ENCODE data around the gene TIPIN. TPM values are rescaled to one million over a fixed set of nuclear protein-coding genes. Genes with fewer than 3 reads are reported as not detected.
"Not testable (repeated sequence)": the region's sequence is repeated elsewhere in the genome, so short reads cannot be mapped to it uniquely, and the experiment has no call there.

Gene TIPIN
- total and polyA plus RNA-seq, 4 experiments from 2014 or later: 5.0 to 9.0 (median 6.4) TPM

DNA sequence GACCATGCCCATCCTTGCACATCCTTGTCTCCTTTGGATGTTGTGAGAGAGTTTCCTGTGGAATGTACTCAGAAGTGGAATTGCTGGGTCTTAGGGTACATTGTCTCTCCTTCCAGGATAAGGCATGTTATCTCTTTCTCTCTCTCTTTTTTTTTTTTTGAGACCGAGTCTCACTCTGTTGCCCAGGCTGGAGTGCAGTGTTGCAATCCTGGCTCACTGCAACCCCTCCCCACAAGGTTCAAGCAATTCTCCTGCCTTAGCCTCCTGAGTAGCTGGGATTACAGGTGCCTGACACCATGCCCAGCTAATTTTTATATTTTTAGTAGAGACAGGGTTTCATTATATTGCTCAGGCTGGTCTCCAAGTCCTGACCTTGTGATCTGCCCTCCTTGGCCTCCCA, 36.6 kb upstream of the TIPIN start:
- H3K27me3 Mint-ChIP-seq; H3K27me3 ChIP-seq (ENCODE audit: insufficient read depth, low read length); H3K9me3 ChIP-seq (ENCODE audit: control insufficient read depth in 1 of 2, low read length in 2 of 2); H3K9me3 Mint-ChIP-seq; H3K27ac ChIP-seq (ENCODE audit: low read depth, low read length); DNase-seq; H3K36me3 ChIP-seq (ENCODE audit: insufficient read depth, low read length); intact Hi-C loops (cut with micrococcal nuclease); H3K4me3 ChIP-seq (ENCODE audit: low read length in 2 of 2): not testable (repeated sequence)
- Mint-ChIP-seq H3K27ac (peak overlapping the region; percentile 55 to 96 (median 81)), H3K36me3 (peaks cover 10 to 11% of the 10 kb centered on the region in 2 donors), H3K4me1 (peaks cover 62 to 91% (median 75%) of the 10 kb centered on the region in 4 donors), H3K4me3 (peak overlapping the region in 3 of 8 donors; percentile 5 to 69 (median 55))
- H3K4me1 ChIP-seq (ENCODE audit: insufficient read depth, low read length): peaks cover 89% of the 10 kb centered on the region
- ChIA-PET CTCF (ENCODE audit: partially characterized antibody) (interaction anchor here (2.8 kb wide), 1 partner anchor 105 kb away, joined by 10 read pairs; the partner anchor contains the start of gene SNAPC5), POLR2A (ENCODE audit: partially characterized antibody) (interaction anchor here (9.0 kb wide), 1 partner anchor 106 kb away, joined by 119 read pairs; the partner anchor contains the start of gene SNAPC5)

- Mint-ChIP-seq H3K36me3 (peaks cover 6 to 12% of the 10 kb centered on the region in 2 donors), H3K4me1 (peaks cover 61 to 93% (median 75%) of the 10 kb centered on the region in 4 donors), H3K27me3 (no peaks in the 10 kb centered on the region), H3K9me3 (no peaks in the 10 kb centered on the region), H3K27ac (peak overlapping the region; percentile 69 to 96 (median 91)), H3K4me3 (peak overlapping the region; percentile 5 to 98 (median 77))
- ChIA-PET CTCF (ENCODE audit: partially characterized antibody) (interaction anchor here (0.8 to 6.6 kb wide), 3 partner anchors 11 to 108 kb away, joined by 3 to 44 read pairs (median 5); no protein-coding TSS in a partner anchor), POLR2A (ENCODE audit: partially characterized antibody) (interaction anchor here (1.1 to 9.0 kb wide), 6 partner anchors 9 to 114 kb away, joined by 3 to 119 read pairs (median 7); partner anchors contain the start of genes RPL4, SNAPC5 and ZWILCH)
- H3K4me3 ChIP-seq (ENCODE audit: low read length in 2 of 2): no peak overlapping the region
- no peaks in the 10 kb centered on the region for H3K9me3 ChIP-seq (ENCODE audit: control insufficient read depth in 1 of 2, low read length in 2 of 2)
- no peaks in the 10 kb centered on the region for H3K27me3 ChIP-seq (ENCODE audit: insufficient read depth, low read length)
- peaks cover 81% of the 10 kb centered on the region for H3K4me1 ChIP-seq (ENCODE audit: insufficient read depth, low read length)
- intact Hi-C loops (cut with micrococcal nuclease): no loop called here
- peak in 4 of 5 donors; percentile 33 to 68 (median 39) for DNase-seq
- peak overlapping the region; percentile 54 for H3K27ac ChIP-seq (ENCODE audit: low read depth, low read length)
- no peaks in the 10 kb centered on the region for H3K36me3 ChIP-seq (ENCODE audit: insufficient read depth, low read length)
These were observed 34.2 kb upstream of the TIPIN start for GRCh38 chr15:66390678-66391077.

- H3K9me3 Mint-ChIP-seq: no peaks in the 10 kb centered on the region
- peak overlapping the region; percentile 64 to 98 (median 90) for H3K4me3 Mint-ChIP-seq
- intact Hi-C loops (cut with micrococcal nuclease): loop anchor here (5.0 kb wide), 2 partner anchors 37 to 98 kb away; partner anchors contain the start of gene DIS3L
- H3K27me3 Mint-ChIP-seq: no peaks in the 10 kb centered on the region
- POLR2A ChIA-PET (ENCODE audit: partially characterized antibody): interaction anchor here (0.6 to 9.0 kb wide), 9 partner anchors 10 to 115 kb away, joined by 3 to 119 read pairs (median 5); partner anchors contain the start of genes RPL4, SNAPC5, TIPIN and ZWILCH
- Histone ChIP-seq H3K36me3 (ENCODE audit: insufficient read depth, low read length) (no peaks in the 10 kb centered on the region), H3K27ac (ENCODE audit: low read depth, low read length) (peak overlapping the region; percentile 54), H3K4me3 (ENCODE audit: low read length in 2 of 2) (peak overlapping the region in 1 of 2 donors; percentile 6), H3K4me1 (ENCODE audit: insufficient read depth, low read length) (peaks cover 73% of the 10 kb centered on the region), H3K27me3 (ENCODE audit: insufficient read depth, low read length) (no peaks in the 10 kb centered on the region), H3K9me3 (ENCODE audit: control insufficient read depth in 1 of 2, low read length in 2 of 2) (no peaks in the 10 kb centered on the region)
- DNase-seq: no peak
- H3K27ac Mint-ChIP-seq: peak overlapping the region; percentile 69 to 96 (median 91)
- CTCF ChIA-PET (ENCODE audit: partially characterized antibody): interaction anchor here (5.2 to 6.6 kb wide), 2 partner anchors 12 to 109 kb away, joined by 44 to 119 read pairs; partner anchors contain the start of gene SNAPC5
- peaks cover 58 to 89% (median 74%) of the 10 kb centered on the region in 4 donors for H3K4me1 Mint-ChIP-seq
- H3K36me3 Mint-ChIP-seq: peaks cover 5 to 12% of the 10 kb centered on the region in 2 donors
These were observed 33.4 kb upstream of the TIPIN start for GRCh38 chr15:66389859-66390381.

- Mint-ChIP-seq H3K4me1 (peaks cover 55 to 84% (median 71%) of the 10 kb centered on the region in 4 donors), H3K4me3 (peak overlapping the region; percentile 75 to 98 (median 94)), H3K9me3 (no peaks in the 10 kb centered on the region), H3K36me3 (peaks cover 7 to 12% of the 10 kb centered on the region in 2 donors), H3K27me3 (no peaks in the 10 kb centered on the region), H3K27ac (peak overlapping the region; percentile 69 to 96 (median 91))
- intact Hi-C loops (cut with micrococcal nuclease): loop anchor here (5.0 kb wide), 2 partner anchors 38 to 97 kb away; partner anchors contain the start of gene DIS3L
- ChIA-PET CTCF (ENCODE audit: partially characterized antibody) (interaction anchor here (1.0 to 6.6 kb wide), 3 partner anchors 13 to 110 kb away, joined by 3 to 119 read pairs (median 44); partner anchors contain the start of gene SNAPC5), POLR2A (ENCODE audit: partially characterized antibody) (interaction anchor here (0.9 to 9.0 kb wide), 7 partner anchors 10 to 115 kb away, joined by 3 to 119 read pairs (median 13); partner anchors contain the start of genes RPL4, SNAPC5, TIPIN and ZWILCH)
- H3K9me3 ChIP-seq (ENCODE audit: control insufficient read depth in 1 of 2, low read length in 2 of 2): no peaks in the 10 kb centered on the region
- no peaks in the 10 kb centered on the region for H3K36me3 ChIP-seq (ENCODE audit: insufficient read depth, low read length)
- no peaks in the 10 kb centered on the region for H3K27me3 ChIP-seq (ENCODE audit: insufficient read depth, low read length)
- H3K4me1 ChIP-seq (ENCODE audit: insufficient read depth, low read length): peaks cover 67% of the 10 kb centered on the region
- H3K27ac ChIP-seq (ENCODE audit: low read depth, low read length): peak overlapping the region; percentile 54
- peak in 2 of 5 donors; percentile 26 to 30 for DNase-seq
- no peak overlapping the region for H3K4me3 ChIP-seq (ENCODE audit: low read length in 2 of 2)
These were observed 32.8 kb upstream of the TIPIN start for GRCh38 chr15:66389098-66389858.

DNA sequence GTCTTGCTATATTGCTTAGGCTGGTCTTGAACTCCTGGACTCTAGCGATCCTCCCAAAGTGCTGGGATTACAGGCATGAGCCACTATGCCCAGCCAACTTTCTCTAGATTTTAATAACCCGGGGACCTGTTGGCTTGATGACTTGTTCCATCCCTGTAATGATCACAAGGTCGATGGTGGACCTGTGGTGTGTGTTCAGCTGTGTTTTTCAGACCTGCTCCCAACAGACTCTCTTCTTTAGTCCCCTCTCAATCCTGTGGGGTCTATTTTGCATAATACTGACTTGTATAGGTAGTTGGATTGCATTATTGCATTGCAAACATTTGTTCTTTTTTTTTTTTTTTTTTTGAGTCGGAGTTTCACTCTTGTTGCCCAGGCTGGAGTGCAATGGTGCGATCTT, 32.1 kb upstream of the TIPIN start:
- peak overlapping the region; percentile 78 to 95 (median 92) for H3K27ac Mint-ChIP-seq
- H3K4me1 ChIP-seq (ENCODE audit: insufficient read depth, low read length): peaks cover 60% of the 10 kb centered on the region
- H3K4me1 Mint-ChIP-seq: peaks cover 50 to 77% (median 64%) of the 10 kb centered on the region in 4 donors
- DNase-seq: no peak
- no peak overlapping the region for H3K27ac ChIP-seq (ENCODE audit: low read depth, low read length)
- H3K36me3 ChIP-seq (ENCODE audit: insufficient read depth, low read length): no peaks in the 10 kb centered on the region
- intact Hi-C loops (cut with micrococcal nuclease): loop anchor here (5.0 kb wide), 2 partner anchors 39 to 96 kb away; partner anchors contain the start of gene DIS3L
- no peaks in the 10 kb centered on the region for H3K27me3 ChIP-seq (ENCODE audit: insufficient read depth, low read length)
- H3K9me3 ChIP-seq (ENCODE audit: control insufficient read depth in 1 of 2, low read length in 2 of 2): no peaks in the 10 kb centered on the region
- peak overlapping the region; percentile 5 to 27 for H3K4me3 ChIP-seq (ENCODE audit: low read length in 2 of 2)
- H3K36me3 Mint-ChIP-seq: peaks cover 7 to 10% of the 10 kb centered on the region in 2 donors
- ChIA-PET CTCF (ENCODE audit: partially characterized antibody) (interaction anchor here (1.0 to 6.6 kb wide), 6 partner anchors 14 to 116 kb away, joined by 3 to 119 read pairs (median 14); partner anchors contain the start of genes RPL4, SNAPC5 and ZWILCH), POLR2A (ENCODE audit: partially characterized antibody) (interaction anchor here (0.6 to 9.0 kb wide), 10 partner anchors 13 to 503 kb away, joined by 5 to 119 read pairs (median 24); partner anchors contain the start of genes DIS3L, RPL4, SNAPC5 and TIPIN)
- H3K9me3 Mint-ChIP-seq: no peaks in the 10 kb centered on the region
- peak overlapping the region; percentile 78 to 98 (median 94) for H3K4me3 Mint-ChIP-seq
- no peaks in the 10 kb centered on the region for H3K27me3 Mint-ChIP-seq

DNA sequence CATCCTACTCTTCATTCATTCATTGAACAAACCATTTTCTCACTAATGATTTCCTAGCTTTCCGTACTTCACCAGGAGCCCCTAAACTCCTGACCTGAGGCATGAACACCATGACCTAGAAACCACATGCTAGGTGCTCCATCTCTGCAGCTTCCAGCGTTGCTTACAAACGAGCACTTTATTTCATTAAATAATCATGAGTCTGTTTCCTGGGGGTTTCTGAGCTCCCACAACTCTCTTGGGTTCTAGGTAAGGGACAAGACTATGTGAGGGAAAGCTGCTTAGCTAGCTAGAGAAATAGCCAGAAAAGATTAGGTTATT, 31.5 kb upstream of the TIPIN start:
- H3K27ac ChIP-seq (ENCODE audit: low read depth, low read length): peak overlapping the region; percentile 83
- ChIA-PET POLR2A (ENCODE audit: partially characterized antibody) (interaction anchor here (0.6 to 9.0 kb wide), 14 partner anchors 8 to 503 kb away, joined by 3 to 119 read pairs (median 14); partner anchors contain the start of genes DIS3L, RPL4, SNAPC5 and TIPIN), CTCF (ENCODE audit: partially characterized antibody) (interaction anchor here (0.8 to 6.6 kb wide), 9 partner anchors 14 to 116 kb away, joined by 3 to 119 read pairs (median 15); partner anchors contain the start of genes RPL4, SNAPC5 and ZWILCH)
- no peaks in the 10 kb centered on the region for H3K27me3 Mint-ChIP-seq
- H3K4me1 Mint-ChIP-seq: peaks cover 47 to 71% (median 60%) of the 10 kb centered on the region in 4 donors
- H3K4me1 ChIP-seq (ENCODE audit: insufficient read depth, low read length): peaks cover 54% of the 10 kb centered on the region
- no peaks in the 10 kb centered on the region for H3K27me3 ChIP-seq (ENCODE audit: insufficient read depth, low read length)
- intact Hi-C loops (cut with micrococcal nuclease): loop anchor here (5.0 kb wide), 2 partner anchors 39 to 96 kb away; partner anchors contain the start of gene DIS3L
- H3K9me3 ChIP-seq (ENCODE audit: control insufficient read depth in 1 of 2, low read length in 2 of 2): no peaks in the 10 kb centered on the region
- H3K27ac Mint-ChIP-seq: peak overlapping the region; percentile 78 to 95 (median 92)
- no peaks in the 10 kb centered on the region for H3K36me3 ChIP-seq (ENCODE audit: insufficient read depth, low read length)
- H3K4me3 ChIP-seq (ENCODE audit: low read length in 2 of 2): peak overlapping the region; percentile 71 to 96
- H3K36me3 Mint-ChIP-seq: peaks cover 7 to 10% of the 10 kb centered on the region in 2 donors
- H3K4me3 Mint-ChIP-seq: peak overlapping the region; percentile 90 to 98 (median 95)
- no peaks in the 10 kb centered on the region for H3K9me3 Mint-ChIP-seq
- DNase-seq: no peak

All from CD4-positive, alpha-beta memory T cell (primary cell).